ENCODE data around the gene MORC1. TPM values are rescaled to one million over a fixed set of nuclear protein-coding genes. Genes with fewer than 3 reads are reported as not detected.

The MORC1 gene
- polyA plus RNA-seq, 1 donor (not counting 4 experiments of a cell fraction or from before 2014, with no cell fraction given) = not detected

DNA sequence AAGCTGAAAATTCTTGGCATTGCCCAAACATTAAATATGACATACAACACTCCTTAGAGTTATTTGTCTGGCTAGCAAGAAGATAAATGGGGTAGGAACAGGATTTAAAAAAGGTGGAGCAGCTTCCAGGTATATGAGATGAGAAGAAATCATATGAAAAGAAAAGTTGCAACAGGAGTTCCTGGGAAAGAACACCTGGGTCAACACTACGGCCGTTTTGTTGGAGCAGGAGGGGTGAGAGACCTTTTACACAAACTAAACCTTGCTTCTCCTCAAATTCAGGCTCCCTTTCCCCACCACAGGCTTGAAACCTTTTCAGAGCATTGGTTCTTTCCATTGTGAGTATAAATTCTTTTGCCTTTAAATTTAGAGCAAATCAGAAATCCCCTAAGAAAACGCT lies 145.5 kb downstream of the MORC1 start:
- Histone ChIP-seq H3K9me3 (ENCODE audit: control insufficient read depth, low read depth, low read length) (no peaks in the 10 kb centered on the region), H3K79me2 (ENCODE audit: control insufficient read depth, insufficient read depth, low read length) (no peaks in the 10 kb centered on the region), H4K20me1 (ENCODE audit: control insufficient read depth, extremely low read depth, insufficient read depth, low read length) (no peaks in the 10 kb centered on the region), H3K36me3 (ENCODE audit: control insufficient read depth in 2 of 2, extremely low read depth in 1 of 2, insufficient read depth in 2 of 2, low read length in 2 of 2) (no peaks in the 10 kb centered on the region), H2AFZ (ENCODE audit: control insufficient read depth, low read length) (no peak overlapping the region), H3K27me3 (ENCODE audit: control insufficient read depth, extremely low read depth, insufficient read depth, low read length) (no peaks in the 10 kb centered on the region), H3K4me3 (ENCODE audit: control insufficient read depth in 2 of 3, extremely low read depth in 1 of 3, insufficient read depth in 2 of 3, low read depth in 1 of 3, low read length in 3 of 3) (no peak overlapping the region), H3K9me1 (ENCODE audit: control insufficient read depth, extremely low read depth, insufficient read depth, low read length) (no peaks in the 10 kb centered on the region), H3K4me1 (ENCODE audit: control insufficient read depth, extremely low read depth, insufficient read depth, low read length) (no peaks in the 10 kb centered on the region), H3K9ac (ENCODE audit: control insufficient read depth, extremely low read depth, insufficient read depth, low read length) (no peak overlapping the region), H3K4me2 (ENCODE audit: control insufficient read depth, extremely low read depth, insufficient read depth, low read depth, low read length) (no peak overlapping the region), H3K27ac (ENCODE audit: control insufficient read depth, insufficient read depth, low read length) (no peak overlapping the region)
- no peak for TF ChIP-seq EZH2 (IDR thresholded peaks at IDR 0.05; ENCODE audit: low read length)
- TF ChIP-seq, protein P1, sequence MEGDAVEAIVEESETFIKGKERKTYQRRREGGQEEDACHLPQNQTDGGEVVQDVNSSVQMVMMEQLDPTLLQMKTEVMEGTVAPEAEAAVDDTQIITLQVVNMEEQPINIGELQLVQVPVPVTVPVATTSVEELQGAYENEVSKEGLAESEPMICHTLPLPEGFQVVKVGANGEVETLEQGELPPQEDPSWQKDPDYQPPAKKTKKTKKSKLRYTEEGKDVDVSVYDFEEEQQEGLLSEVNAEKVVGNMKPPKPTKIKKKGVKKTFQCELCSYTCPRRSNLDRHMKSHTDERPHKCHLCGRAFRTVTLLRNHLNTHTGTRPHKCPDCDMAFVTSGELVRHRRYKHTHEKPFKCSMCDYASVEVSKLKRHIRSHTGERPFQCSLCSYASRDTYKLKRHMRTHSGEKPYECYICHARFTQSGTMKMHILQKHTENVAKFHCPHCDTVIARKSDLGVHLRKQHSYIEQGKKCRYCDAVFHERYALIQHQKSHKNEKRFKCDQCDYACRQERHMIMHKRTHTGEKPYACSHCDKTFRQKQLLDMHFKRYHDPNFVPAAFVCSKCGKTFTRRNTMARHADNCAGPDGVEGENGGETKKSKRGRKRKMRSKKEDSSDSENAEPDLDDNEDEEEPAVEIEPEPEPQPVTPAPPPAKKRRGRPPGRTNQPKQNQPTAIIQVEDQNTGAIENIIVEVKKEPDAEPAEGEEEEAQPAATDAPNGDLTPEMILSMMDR (optimal IDR thresholded peaks at IDR 0.05 in 1 of 3, IDR thresholded peaks at IDR 0.05 in 1 of 3, conservative IDR thresholded peaks at IDR 0.05 in 1 of 3; ENCODE audit: extremely low read depth in 1 of 3, insufficient read depth in 2 of 3, low read length in 3 of 3) = no peak
- dilution Hi-C loops (cut with MboI; ENCODE audit: extremely low pct_ligation_motif_present, low sequenced_read_pairs) = no loop called here
- FAIRE-seq (no peak), DNase-seq (ENCODE audit: low read depth, low spot score) (no peak)

GRCh38 chr3:108970561-108970960 lies 147.4 kb downstream of the MORC1 start:
- Histone ChIP-seq H3K4me1 (ENCODE audit: control insufficient read depth, extremely low read depth, insufficient read depth, low read length) (no peaks in the 10 kb centered on the region), H3K9ac (ENCODE audit: control insufficient read depth, extremely low read depth, insufficient read depth, low read length) (no peak overlapping the region), H3K4me3 (ENCODE audit: control insufficient read depth in 2 of 3, extremely low read depth in 1 of 3, insufficient read depth in 2 of 3, low read depth in 1 of 3, low read length in 3 of 3) (no peak overlapping the region), H3K9me1 (ENCODE audit: control insufficient read depth, extremely low read depth, insufficient read depth, low read length) (no peaks in the 10 kb centered on the region), H3K27ac (ENCODE audit: control insufficient read depth, insufficient read depth, low read length) (no peak overlapping the region), H3K9me3 (ENCODE audit: control insufficient read depth, low read depth, low read length) (no peaks in the 10 kb centered on the region), H4K20me1 (ENCODE audit: control insufficient read depth, extremely low read depth, insufficient read depth, low read length) (no peaks in the 10 kb centered on the region), H3K79me2 (ENCODE audit: control insufficient read depth, insufficient read depth, low read length) (no peaks in the 10 kb centered on the region), H3K4me2 (ENCODE audit: control insufficient read depth, extremely low read depth, insufficient read depth, low read depth, low read length) (no peak overlapping the region), H3K27me3 (ENCODE audit: control insufficient read depth, extremely low read depth, insufficient read depth, low read length) (no peaks in the 10 kb centered on the region), H2AFZ (ENCODE audit: control insufficient read depth, low read length) (no peak overlapping the region), H3K36me3 (ENCODE audit: control insufficient read depth in 2 of 2, extremely low read depth in 1 of 2, insufficient read depth in 2 of 2, low read length in 2 of 2) (no peaks in the 10 kb centered on the region)
- no peak for TF ChIP-seq EZH2 (IDR thresholded peaks at IDR 0.05; ENCODE audit: low read length)
- TF ChIP-seq, protein P1 (optimal IDR thresholded peaks at IDR 0.05 in 1 of 3, IDR thresholded peaks at IDR 0.05 in 1 of 3, conservative IDR thresholded peaks at IDR 0.05 in 1 of 3; ENCODE audit: extremely low read depth in 1 of 3, insufficient read depth in 2 of 3, low read length in 3 of 3) = no peak
- dilution Hi-C loops (cut with MboI; ENCODE audit: extremely low pct_ligation_motif_present, low sequenced_read_pairs) = no loop called here
- DNase-seq (ENCODE audit: low read depth, low spot score) (no peak), FAIRE-seq (no peak)
